B cell (primary cell): ENCODE measurements around the gene CHMP1A. TPM values are rescaled to one million over a fixed set of nuclear protein-coding genes. Genes with fewer than 3 reads are reported as not detected.

ENCODE experiments used
- ATAC-seq: fragments of 200-7000 bp; cut with Tn5 transposase; one replicate; pipeline ENCODE4 v1.10.0; 2021; ENCODE audit warnings: low read depth, mild to moderate bottlenecking, moderate number of reproducible peaks, moderate library complexity
- CTCF ChIA-PET: fragments of 350-600 bp; sonication (Branson Sonifier 250); formaldehyde crosslinking; loops from one replicate; lab custom pipeline; 2021; ENCODE audit warnings: antibody characterized with exemption, inconsistent platforms; lab: Charles Lee
- POLR2A ChIA-PET: fragments of 350-600 bp; sonication (Branson Sonifier 250); formaldehyde crosslinking; loops from one replicate; lab custom pipeline; 2021; ENCODE audit warnings: antibody characterized with exemption; lab: Charles Lee
- DNase-seq: peaks from one replicate; pipeline ENCODE4 v3.0.0; 2013
- H2AFZ ChIP-seq: 2 replicates; pipeline ENCODE4 v1.6.1; 2012; ENCODE audit warnings: mild to moderate bottlenecking, low read depth, low read length; ENCODE audit not compliant: insufficient read depth, poor library complexity, severe bottlenecking
- H3K27ac ChIP-seq, 2 donors: 1 replicate in 1 of 2; 2 replicates in 1 of 2; pipeline ENCODE4 v1.5.1; 2012 to 2013; ENCODE audit warnings: low read length in 2 of 2, mild to moderate bottlenecking in 2 of 2, moderate library complexity in 1 of 2
- H3K27me3 ChIP-seq, 4 experiments: fragments of 200-600 bp in 1 of 4; sonication (generic) in 1 of 4; replicated peaks in 1 of 4; 1 replicate in 2 of 4; 2 replicates in 2 of 4; pipeline versions ENCODE4 v1.6.1 to v1.7.0; 2013 to 2016; ENCODE audit warnings: low read length in 3 of 4, mild to moderate bottlenecking in 2 of 4, mixed read lengths in 1 of 4, moderate library complexity in 1 of 4; ENCODE audit not compliant: insufficient read depth in 4 of 4, control insufficient read depth in 3 of 4; ENCODE audit errors: control extremely low read depth in 1 of 4
- H3K36me3 ChIP-seq, 2 experiments: replicated peaks in 1 of 2; 1 replicate in 1 of 2; 2 replicates in 1 of 2; pipeline versions ENCODE4 v1.6.1 to v1.7.1; 2013; ENCODE audit warnings: low read length in 1 of 2; ENCODE audit not compliant: insufficient read depth in 2 of 2, control insufficient read depth in 1 of 2; ENCODE audit errors: control extremely low read depth in 1 of 2, extremely low read depth in 1 of 2
- H3K4me1 ChIP-seq, 2 donors: fragments of 200-600 bp in 1 of 2; sonication (generic) in 1 of 2; 1 replicate in 1 of 2; 2 replicates in 1 of 2; pipeline versions ENCODE4 v1.5.1 to v1.6.1; 2013 to 2017; ENCODE audit warnings: low read length in 2 of 2; ENCODE audit not compliant: control insufficient read depth in 2 of 2, insufficient read depth in 2 of 2
- H3K4me2 ChIP-seq: replicated peaks from 2 replicates; pipeline ENCODE3; 2012; ENCODE audit warnings: mild to moderate bottlenecking, low read depth, low read length; ENCODE audit not compliant: poor library complexity, severe bottlenecking
- H3K4me3 ChIP-seq, 5 experiments: fragments of 200-600 bp in 1 of 5; sonication (generic) in 1 of 5; 1 replicate in 3 of 5; 2 replicates in 2 of 5; pipeline versions ENCODE4 v1.5.1 to v1.7.0; 2011 to 2016; ENCODE audit warnings: low read length in 4 of 5, mild to moderate bottlenecking in 4 of 5, low read depth in 2 of 5, control low read depth in 1 of 5, moderate library complexity in 1 of 5; ENCODE audit not compliant: insufficient read depth in 1 of 5; ENCODE audit errors: control extremely low read depth in 1 of 5, extremely low read depth in 1 of 5
- H3K79me2 ChIP-seq: fragments of 200-600 bp; sonication (generic); one replicate; pipeline ENCODE4 v1.6.0; 2016; ENCODE audit warnings: low read length; ENCODE audit not compliant: control insufficient read depth, insufficient read depth
- H3K9ac ChIP-seq: fragments of 200-600 bp; sonication (generic); 2 replicates; pipeline ENCODE4 v1.6.1; 2017; ENCODE audit warnings: mild to moderate bottlenecking, low read length, moderate library complexity
- H3K9me3 ChIP-seq, 3 donors: one replicate each; pipeline versions ENCODE4 v1.6.1 to v1.7.1; 2013; ENCODE audit warnings: low read length in 2 of 3; ENCODE audit not compliant: control insufficient read depth in 2 of 3, insufficient read depth in 1 of 3; ENCODE audit errors: control extremely low read depth in 1 of 3
- H4K20me1 ChIP-seq: 2 replicates; pipeline ENCODE4 v1.6.0; 2012; ENCODE audit warnings: mild to moderate bottlenecking, low read length; ENCODE audit not compliant: insufficient read depth, control insufficient read depth, poor library complexity, severe bottlenecking
- H3K27ac Mint-ChIP-seq: one replicate; pipeline ENCODE4 v1.8.0; 2021; ENCODE audit warnings: mixed read lengths
- H3K27me3 Mint-ChIP-seq: one replicate; pipeline ENCODE4 v1.8.0; 2021; ENCODE audit warnings: mixed read lengths
- H3K4me1 Mint-ChIP-seq: one replicate; pipeline ENCODE4 v1.8.0; 2021; ENCODE audit warnings: mixed read lengths
- H3K4me3 Mint-ChIP-seq: one replicate; pipeline ENCODE4 v1.8.0; 2021; ENCODE audit warnings: mixed read lengths
- H3K9me3 Mint-ChIP-seq: one replicate; pipeline ENCODE4 v1.8.0; 2022; ENCODE audit warnings: mixed read lengths; ENCODE audit not compliant: insufficient read depth
- CTCF ChIP-seq: fragments of 200-600 bp; IDR thresholded peaks from one replicate; pipeline ENCODE4 v1.8.0; 2022; ENCODE audit warnings: antibody characterized with exemption, mild to moderate bottlenecking
- EZH2 ChIP-seq: IDR thresholded peaks from 2 replicates; pipeline ENCODE4 v1.6.1; 2012; ENCODE audit warnings: borderline replicate concordance, low read depth, mild to moderate bottlenecking, moderate library complexity, low read length; ENCODE audit not compliant: insufficient read depth, poor library complexity, severe bottlenecking
- WGBS: methylation state at CpG from one replicate; pipeline ENCODE4 v1.1.5; 2013; ENCODE audit warnings: missing lambda C conversion rate; ENCODE audit not compliant: insufficient coverage; 5-methylcytosine and 5-hydroxymethylcytosine counted together
- intact Hi-C: fragments of 100-400 bp; cut with micrococcal nuclease; formaldehyde crosslinking; loops from one replicate; pipeline ENCODE4 v1.10.0; 2022
- polyA plus RNA-seq: library from polyadenylated mRNA; depleted of rRNA; stranded (reverse); fragments of >200 nt; gene quantifications from 2 replicates; pipeline ENCODE4 v1.2.3, GENCODE V29; 2012
- total RNA-seq, 2 donors: library from RNA; stranded (reverse); fragments of 120-200 nt in 1 of 2; gene quantifications; 1 replicate in 1 of 2; 2 replicates in 1 of 2; pipeline versions ENCODE4 v1.2.3 to v1.2.4, GENCODE V29; 2013 to 2022

Gene CHMP1A
- total and polyA plus RNA-seq, 2 donors (not counting 1 experiment from before 2014, with no cell fraction given) = 80.4 to 88.1 TPM

- POLR2A ChIA-PET = interaction anchor here (0.6 kb wide), 1 partner anchor 177 kb away, joined by 10 read pairs; no protein-coding TSS in a partner anchor
- Mint-ChIP-seq H3K9me3 (no peaks in the 10 kb centered on the region), H3K4me1 (no peaks in the 10 kb centered on the region), H3K27ac (no peak overlapping the region), H3K4me3 (no peak overlapping the region), H3K27me3 (peaks cover 6% of the 10 kb centered on the region)
- Histone ChIP-seq H3K4me2 (no peak overlapping the region), H3K79me2 (no peaks in the 10 kb centered on the region), H3K4me1 (no peaks in the 10 kb centered on the region), H2AFZ (no peak overlapping the region), H3K27me3 (no peaks in the 10 kb centered on the region), H3K27ac (no peak overlapping the region), H4K20me1 (no peaks in the 10 kb centered on the region), H3K36me3 (no peaks in the 10 kb centered on the region), H3K9me3 (no peaks in the 10 kb centered on the region), H3K9ac (no peak overlapping the region), H3K4me3 (no peak overlapping the region)
- CTCF ChIA-PET = interaction anchor here (1.0 kb wide), 1 partner anchor 18 kb away, joined by 4 read pairs; no protein-coding TSS in a partner anchor
- no peak for ATAC-seq
- no peak for DNase-seq
- intact Hi-C loops = no loop called here
- WGBS = 70% methylated on average over 27 of the region's 28 CpGs
- TF ChIP-seq CTCF = no peak
- no peak for TF ChIP-seq EZH2
Measured at GRCh38 chr16:89623511-89624261, 33.8 kb downstream of the CHMP1A start.

GRCh38 chr16:89621698-89622409, 35.7 kb downstream of the CHMP1A start:
- H2AFZ ChIP-seq = no peak overlapping the region
- no peak overlapping the region for H3K27ac Mint-ChIP-seq
- WGBS = 93% methylated on average over 30 of the region's 32 CpGs
- no peaks in the 10 kb centered on the region for H3K4me1 ChIP-seq
- H3K4me2 ChIP-seq = no peak overlapping the region
- intact Hi-C loops = no loop called here
- H3K36me3 ChIP-seq = no peaks in the 10 kb centered on the region
- no peak overlapping the region for H3K9ac ChIP-seq
- H3K27me3 Mint-ChIP-seq = peaks cover 6% of the 10 kb centered on the region
- H3K4me3 Mint-ChIP-seq = no peak overlapping the region
- no peaks in the 10 kb centered on the region for H4K20me1 ChIP-seq
- peaks cover 3% of the 10 kb centered on the region for H3K4me1 Mint-ChIP-seq
- ChIA-PET CTCF (no interaction called here), POLR2A (no interaction called here)
- H3K27me3 ChIP-seq = no peaks in the 10 kb centered on the region
- no peak for ATAC-seq
- H3K79me2 ChIP-seq = no peaks in the 10 kb centered on the region
- H3K27ac ChIP-seq = no peak overlapping the region
- H3K9me3 ChIP-seq = peaks cover 0 to 6% (median 0%) of the 10 kb centered on the region in 3 donors
- no peak overlapping the region for H3K4me3 ChIP-seq
- H3K9me3 Mint-ChIP-seq = no peaks in the 10 kb centered on the region
- no peak for DNase-seq
- TF ChIP-seq EZH2 = no peak
- no peak for TF ChIP-seq CTCF
